GM12878 (cell line): ENCODE data around the gene NLRC3. TPM values are rescaled to one million over a fixed set of nuclear protein-coding genes. Genes with fewer than 3 reads are reported as not detected.

Experiments
- BCL3 ChIP-seq: IDR thresholded peaks from 2 replicates; pipeline ENCODE4 v1.6.1; 2011; ENCODE audit warnings: borderline replicate concordance, low read depth, mild to moderate bottlenecking, moderate library complexity, low read length; ENCODE audit not compliant: insufficient read depth, poor library complexity, severe bottlenecking
- BMI1 ChIP-seq: fragments of 450-650 bp; IDR thresholded peaks from 2 replicates; pipeline ENCODE4 v1.6.1; 2016; ENCODE audit warnings: mild to moderate bottlenecking, moderate library complexity, borderline replicate concordance
- CBX3 ChIP-seq: fragments of 200-600 bp; sonication (generic); IDR thresholded peaks from 2 replicates; pipeline ENCODE4 v1.6.1; 2016; ENCODE audit warnings: low read depth, borderline replicate concordance
- CHD1 ChIP-seq: IDR thresholded peaks from 2 replicates; pipeline ENCODE4 v1.6.1; 2012; ENCODE audit warnings: low read depth, low read length, improper control_type of control experiment
- CREB1 ChIP-seq: IDR thresholded peaks from 2 replicates; pipeline ENCODE4 v1.6.1; 2012; ENCODE audit warnings: low read depth, mild to moderate bottlenecking, inconsistent platforms
- EED ChIP-seq: sonication (generic); IDR thresholded peaks from 2 replicates; pipeline ENCODE4 v1.6.1; 2016; ENCODE audit warnings: antibody characterized with exemption, low read depth
- IKZF1 ChIP-seq: fragments of 450-650 bp; conservative IDR thresholded peaks from 2 replicates; pipeline ENCODE4 v1.6.1; 2017; ENCODE audit warnings: antibody characterized with exemption, mild to moderate bottlenecking
- KAT2A ChIP-seq: conservative IDR thresholded peaks from 2 replicates; pipeline ENCODE4 v1.6.1; 2011; ENCODE audit warnings: low read depth, low read length; ENCODE audit not compliant: control insufficient read depth
- PKNOX1 ChIP-seq: fragments of 450-650 bp; IDR thresholded peaks from 2 replicates; pipeline ENCODE4 v1.6.1; 2016; ENCODE audit warnings: mild to moderate bottlenecking
- POLR2A ChIP-seq: IDR thresholded peaks from 2 replicates; pipeline ENCODE4 v1.6.1; 2011; ENCODE audit warnings: low read depth, mild to moderate bottlenecking, low read length
- POLR2AphosphoS5 ChIP-seq: IDR thresholded peaks from 2 replicates; pipeline ENCODE4 v1.6.1; 2011; ENCODE audit warnings: mild to moderate bottlenecking, low read length, inconsistent platforms
- SIX5 ChIP-seq: IDR thresholded peaks from 2 replicates; pipeline ENCODE4 v1.6.1; 2011; ENCODE audit warnings: mild to moderate bottlenecking, low read depth, low read length, moderate library complexity; ENCODE audit not compliant: severe bottlenecking
- SMAD1 ChIP-seq: fragments of 450-650 bp; IDR thresholded peaks from 2 replicates; pipeline ENCODE4 v1.6.1; 2018; ENCODE audit warnings: mild to moderate bottlenecking, low read depth; ENCODE audit not compliant: partially characterized antibody
- SMARCA5 ChIP-seq: fragments of 450-650 bp; IDR thresholded peaks from 2 replicates; pipeline ENCODE4 v1.6.1; 2017; ENCODE audit warnings: mild to moderate bottlenecking
- SREBF2 ChIP-seq: IDR thresholded peaks from 2 replicates; pipeline ENCODE4 v1.6.1; 2012; ENCODE audit warnings: mild to moderate bottlenecking, low read length
- TCF12 ChIP-seq: IDR thresholded peaks from 2 replicates; pipeline ENCODE4 v1.6.1; 2011; ENCODE audit warnings: low read depth, mild to moderate bottlenecking, low read length
- ZNF622 ChIP-seq: fragments of 450-650 bp; IDR thresholded peaks from 2 replicates; pipeline ENCODE4 v1.6.1; 2017; ENCODE audit warnings: mild to moderate bottlenecking, inconsistent platforms
- polyA plus RNA-seq, 11 experiments: library from polyadenylated mRNA; depleted of rRNA in 4 of 11; unstranded in 6 of 11; stranded (reverse) in 5 of 11; fragments of >200 nt; fragmentation: Nextera tagmentation in 4 of 11; fragmentation: Illumina TruSeq in 1 of 11; extraction: Ambion mirVana in 4 of 11; extraction: Trizol in 1 of 11; gene quantifications; 1 replicate in 1 of 11; 2 replicates in 10 of 11; pipeline versions ENCODE4 v1.2.1 to v1.2.3, GENCODE V29; 2011 to 2016; ENCODE audit warnings: inconsistent platforms in 2 of 11, missing spikeins in 2 of 11, low read depth in 1 of 11
- total RNA-seq, 4 experiments: library from RNA; depleted of rRNA in 3 of 4; stranded (reverse); fragments of >200 nt in 3 of 4; fragmentation: Illumina TruSeq in 1 of 4; extraction: Trizol in 1 of 4; gene quantifications; 2 replicates each; pipeline versions ENCODE4 v1.2.1 to v1.2.3, GENCODE V29; 2013 to 2021
- TF ChIP-seq, protein P1 (sequence below): fragments of 450-650 bp; formaldehyde crosslinking; IDR thresholded peaks from 2 replicates; pipeline ENCODE4 v1.5.0; 2022; ENCODE audit warnings: mild to moderate bottlenecking, missing genetic modification characterization
- TF ChIP-seq, protein P2 (sequence below): IDR thresholded peaks from 2 replicates; pipeline ENCODE4 v1.6.1; 2011; ENCODE audit warnings: borderline replicate concordance, low read depth, mild to moderate bottlenecking, moderate library complexity, mixed read lengths, low read length; ENCODE audit not compliant: insufficient read depth; ENCODE audit errors: extremely low read length
- TF ChIP-seq, protein P3 (sequence below): fragments of 450-650 bp; formaldehyde crosslinking; IDR thresholded peaks from 2 replicates; pipeline ENCODE4 v1.4.0; 2022; ENCODE audit warnings: mild to moderate bottlenecking, moderate library complexity

The NLRC3 gene
- total and polyA plus RNA-seq, 10 of the 15 experiments (the other 5 are each of a cell fraction or from before 2014, with no cell fraction given): 2.2 to 17.8 (median 7.6) TPM

- TF ChIP-seq, protein P1, sequence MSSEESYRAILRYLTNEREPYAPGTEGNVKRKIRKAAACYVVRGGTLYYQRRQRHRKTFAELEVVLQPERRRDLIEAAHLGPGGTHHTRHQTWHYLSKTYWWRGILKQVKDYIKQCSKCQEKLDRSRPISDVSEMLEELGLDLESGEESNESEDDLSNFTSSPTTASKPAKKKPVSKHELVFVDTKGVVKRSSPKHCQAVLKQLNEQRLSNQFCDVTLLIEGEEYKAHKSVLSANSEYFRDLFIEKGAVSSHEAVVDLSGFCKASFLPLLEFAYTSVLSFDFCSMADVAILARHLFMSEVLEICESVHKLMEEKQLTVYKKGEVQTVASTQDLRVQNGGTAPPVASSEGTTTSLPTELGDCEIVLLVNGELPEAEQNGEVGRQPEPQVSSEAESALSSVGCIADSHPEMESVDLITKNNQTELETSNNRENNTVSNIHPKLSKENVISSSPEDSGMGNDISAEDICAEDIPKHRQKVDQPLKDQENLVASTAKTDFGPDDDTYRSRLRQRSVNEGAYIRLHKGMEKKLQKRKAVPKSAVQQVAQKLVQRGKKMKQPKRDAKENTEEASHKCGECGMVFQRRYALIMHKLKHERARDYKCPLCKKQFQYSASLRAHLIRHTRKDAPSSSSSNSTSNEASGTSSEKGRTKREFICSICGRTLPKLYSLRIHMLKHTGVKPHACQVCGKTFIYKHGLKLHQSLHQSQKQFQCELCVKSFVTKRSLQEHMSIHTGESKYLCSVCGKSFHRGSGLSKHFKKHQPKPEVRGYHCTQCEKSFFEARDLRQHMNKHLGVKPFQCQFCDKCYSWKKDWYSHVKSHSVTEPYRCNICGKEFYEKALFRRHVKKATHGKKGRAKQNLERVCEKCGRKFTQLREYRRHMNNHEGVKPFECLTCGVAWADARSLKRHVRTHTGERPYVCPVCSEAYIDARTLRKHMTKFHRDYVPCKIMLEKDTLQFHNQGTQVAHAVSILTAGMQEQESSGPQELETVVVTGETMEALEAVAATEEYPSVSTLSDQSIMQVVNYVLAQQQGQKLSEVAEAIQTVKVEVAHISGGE (CRISPR knock-in tag): no peak
- TF ChIP-seq IKZF1 (peak; percentile 80), KAT2A (no peak), SREBF2 (no peak), EED (peak; percentile 83), CREB1 (no peak), TCF12 (peak; percentile 95), POLR2A (peak; percentile 70), BMI1 (no peak), SMARCA5 (peak; percentile 89), PKNOX1 (no peak), ZNF622 (no peak), SIX5 (no peak), CBX3 (no peak), POLR2AphosphoS5 (0 out of 2 replicates have a peak, but pooled peaks have one; percentile 39), SMAD1 (no peak), BCL3 (no peak), CHD1 (no peak)
- TF ChIP-seq, protein P2, sequence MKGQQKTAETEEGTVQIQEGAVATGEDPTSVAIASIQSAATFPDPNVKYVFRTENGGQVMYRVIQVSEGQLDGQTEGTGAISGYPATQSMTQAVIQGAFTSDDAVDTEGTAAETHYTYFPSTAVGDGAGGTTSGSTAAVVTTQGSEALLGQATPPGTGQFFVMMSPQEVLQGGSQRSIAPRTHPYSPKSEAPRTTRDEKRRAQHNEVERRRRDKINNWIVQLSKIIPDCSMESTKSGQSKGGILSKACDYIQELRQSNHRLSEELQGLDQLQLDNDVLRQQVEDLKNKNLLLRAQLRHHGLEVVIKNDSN: no peak
- TF ChIP-seq, protein P3, sequence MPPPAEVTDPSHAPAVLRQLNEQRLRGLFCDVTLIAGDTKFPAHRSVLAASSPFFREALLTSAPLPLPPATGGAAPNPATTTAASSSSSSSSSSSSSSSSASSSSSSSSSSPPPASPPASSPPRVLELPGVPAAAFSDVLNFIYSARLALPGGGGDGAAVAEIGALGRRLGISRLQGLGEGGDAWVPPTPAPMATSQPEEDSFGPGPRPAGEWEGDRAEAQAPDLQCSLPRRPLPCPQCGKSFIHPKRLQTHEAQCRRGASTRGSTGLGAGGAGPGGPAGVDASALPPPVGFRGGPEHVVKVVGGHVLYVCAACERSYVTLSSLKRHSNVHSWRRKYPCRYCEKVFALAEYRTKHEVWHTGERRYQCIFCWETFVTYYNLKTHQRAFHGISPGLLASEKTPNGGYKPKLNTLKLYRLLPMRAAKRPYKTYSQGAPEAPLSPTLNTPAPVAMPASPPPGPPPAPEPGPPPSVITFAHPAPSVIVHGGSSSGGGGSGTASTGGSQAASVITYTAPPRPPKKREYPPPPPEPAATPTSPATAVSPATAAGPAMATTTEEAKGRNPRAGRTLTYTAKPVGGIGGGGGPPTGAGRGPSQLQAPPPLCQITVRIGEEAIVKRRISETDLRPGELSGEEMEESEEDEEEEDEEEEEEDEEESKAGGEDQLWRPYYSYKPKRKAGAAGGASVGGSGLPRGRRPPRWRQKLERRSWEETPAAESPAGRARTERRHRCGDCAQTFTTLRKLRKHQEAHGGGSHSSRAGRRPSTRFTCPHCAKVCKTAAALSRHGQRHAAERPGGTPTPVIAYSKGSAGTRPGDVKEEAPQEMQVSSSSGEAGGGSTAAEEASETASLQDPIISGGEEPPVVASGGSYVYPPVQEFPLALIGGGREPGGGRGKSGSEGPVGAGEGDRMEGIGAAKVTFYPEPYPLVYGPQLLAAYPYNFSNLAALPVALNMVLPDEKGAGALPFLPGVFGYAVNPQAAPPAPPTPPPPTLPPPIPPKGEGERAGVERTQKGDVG (CRISPR knock-in tag): no peak
These were observed 1.7 kb upstream of the NLRC3 start (continued) for GRCh38 chr16:3578610-3579551.
